GM12892 (cell line): Measurements from ENCODE around the gene KLRC4.
"Not testable (repeated sequence)": the region's sequence is repeated elsewhere in the genome, so short reads cannot be mapped to it uniquely, and the experiment has no call there.

Experiments
- POLR2A ChIP-seq: IDR thresholded peaks from 2 replicates; pipeline ENCODE4 v1.6.1; 2011; ENCODE audit warnings: low read depth, low read length, control low read depth
- TAF1 ChIP-seq: IDR thresholded peaks from 2 replicates; pipeline ENCODE4 v1.6.1; 2011; ENCODE audit warnings: low read depth, mild to moderate bottlenecking, control low read depth, low read length, borderline replicate concordance

- TF ChIP-seq POLR2A, TAF1: not testable (repeated sequence)
These were observed 21.1 kb upstream of the KLRC4 start for GRCh38 chr12:10430623-10431022.
